NAMALWA (cell line): ENCODE data around the gene PARVA.

Experiments
- DNase-seq: peaks from one replicate; pipeline ENCODE4 v3.0.0-alpha.2; 2015; ENCODE audit warnings: low spot score

Gene PARVA

GRCh38 chr11:12403997-12404350, 26.6 kb downstream of the PARVA start:
- DNase-seq: no peak

- DNase-seq: no peak
These were observed 27.1 kb downstream of the PARVA start for GRCh38 chr11:12404436-12404835.

GRCh38 chr11:12408156-12408770, 30.9 kb downstream of the PARVA start:
- DNase-seq: no peak

- DNase-seq: no peak
These were observed 32.2 kb downstream of the PARVA start for GRCh38 chr11:12409621-12410005.

- no peak for DNase-seq
These were observed 32.8 kb downstream of the PARVA start for GRCh38 chr11:12410006-12410728.

GRCh38 chr11:12411393-12411792, 34.0 kb downstream of the PARVA start:
- DNase-seq: no peak

GRCh38 chr11:12411806-12412727, 34.7 kb downstream of the PARVA start:
- peak; percentile 62 for DNase-seq

- DNase-seq: no peak
These were observed 36.0 kb downstream of the PARVA start for GRCh38 chr11:12413141-12414052.

- no peak for DNase-seq
These were observed 37.2 kb downstream of the PARVA start for GRCh38 chr11:12414611-12415010.

GRCh38 chr11:12415342-12415966, 38.1 kb downstream of the PARVA start:
- DNase-seq: no peak

- no peak for DNase-seq
These were observed 39.2 kb downstream of the PARVA start for GRCh38 chr11:12416552-12416951.

- DNase-seq: no peak
These were observed 40.6 kb downstream of the PARVA start for GRCh38 chr11:12417691-12418611.

GRCh38 chr11:12420040-12420439, 42.7 kb downstream of the PARVA start:
- DNase-seq: no peak

GRCh38 chr11:12420706-12421105, 43.3 kb downstream of the PARVA start:
- DNase-seq: no peak

GRCh38 chr11:12421386-12421785, 44.0 kb downstream of the PARVA start:
- DNase-seq: no peak

GRCh38 chr11:12426176-12426575, 48.8 kb downstream of the PARVA start:
- no peak for DNase-seq

GRCh38 chr11:12429155-12429554, 51.8 kb downstream of the PARVA start:
- no peak for DNase-seq

- DNase-seq: no peak
These were observed 53.0 kb downstream of the PARVA start for GRCh38 chr11:12430351-12430750.

GRCh38 chr11:12430954-12431595, 53.7 kb downstream of the PARVA start:
- DNase-seq: no peak

GRCh38 chr11:12432507-12432906, 55.1 kb downstream of the PARVA start:
- no peak for DNase-seq
